HepG2 (cell line): ENCODE results near the gene STEAP1. TPM values are rescaled to one million over a fixed set of nuclear protein-coding genes. Genes with fewer than 3 reads are reported as not detected.

ENCODE experiments used
- ATAC-seq: fragments of 200-7000 bp; cut with Tn5 transposase; 3 replicates; pipeline ENCODE4 v1.9.1; 2020; ENCODE audit warnings: mild to moderate bottlenecking, moderate library complexity
- BruUV-seq: library from RNA; stranded (reverse); fragments of 400-500 nt; replicated peaks from 2 replicates; lab custom pipeline; 2021; lab: Mats Ljungman, UMichigan
- CTCF ChIA-PET: fragments of 300-600 bp; formaldehyde crosslinking; extraction: SDS; loops from one replicate; lab custom pipeline; 2021; ENCODE audit warnings: low total read pairs, inconsistent platforms, low intra/inter-chr PET ratio; lab: Yijun Ruan, JAX
- POLR2A ChIA-PET: fragments of 350-600 bp; sonication (Branson Sonifier 250); formaldehyde crosslinking; loops from one replicate; lab custom pipeline; 2020; ENCODE audit warnings: antibody characterized with exemption, inconsistent platforms; lab: Yijun Ruan, JAX
- DNase-seq: peaks from one replicate; pipeline ENCODE4 v3.0.0-alpha.2; 2015; ENCODE audit warnings: low spot score
- FAIRE-seq: peaks from 3 replicates; lab custom pipeline; 2011; peaks lifted over from hg19 to GRCh38; lab: Jason Lieb, UNC
- H2AFZ ChIP-seq: one replicate; pipeline ENCODE4 v1.6.1; 2011; ENCODE audit warnings: low read length, inconsistent platforms
- H3K27ac ChIP-seq: fragments of 300-600 bp; 3 replicates; pipeline ENCODE4 v1.8.0; 2011; ENCODE audit warnings: mixed run types, mild to moderate bottlenecking, mixed read lengths, low read length, inconsistent platforms; ENCODE audit not compliant: insufficient read depth; ENCODE audit errors: extremely low read length
- H3K27me3 ChIP-seq, 2 experiments: fragments of 200-600 bp in 1 of 2; 2 replicates in 1 of 2; 3 replicates in 1 of 2; pipeline versions ENCODE4 v1.6.0 to v1.8.0; 2011; ENCODE audit warnings: low read length in 2 of 2, mild to moderate bottlenecking in 2 of 2, moderate library complexity in 2 of 2, inconsistent platforms in 1 of 2; ENCODE audit not compliant: insufficient read depth in 2 of 2, control insufficient read depth in 1 of 2
- H3K36me3 ChIP-seq, 2 experiments: fragments of 200-600 bp in 1 of 2; replicated peaks in 1 of 2; 2 replicates in 1 of 2; 3 replicates in 1 of 2; pipeline versions ENCODE4 v1.5.1 to v1.8.0; 2011; ENCODE audit warnings: low read length in 2 of 2, inconsistent platforms in 1 of 2; ENCODE audit not compliant: insufficient read depth in 2 of 2, control insufficient read depth in 1 of 2
- H3K4me1 ChIP-seq: 2 replicates; pipeline ENCODE4 v1.5.1; 2012; ENCODE audit warnings: low read length, inconsistent platforms; ENCODE audit not compliant: insufficient read depth
- H3K4me2 ChIP-seq: 2 replicates; pipeline ENCODE4 v1.6.0; 2011; ENCODE audit warnings: low read depth, low read length, inconsistent platforms
- H3K4me3 ChIP-seq, 3 experiments: fragments of 200-600 bp in 1 of 3; sonication (generic), shearing (Covaris generic) in 1 of 3; replicated peaks in 1 of 3; 2 replicates each; pipeline ENCODE4 v1.5.1; 2011 to 2016; ENCODE audit warnings: low read length in 3 of 3, inconsistent platforms in 2 of 3, low read depth in 2 of 3, mild to moderate bottlenecking in 2 of 3, control low read depth in 1 of 3, mixed read lengths in 1 of 3; ENCODE audit not compliant: insufficient read depth in 1 of 3
- H3K79me2 ChIP-seq: one replicate; pipeline ENCODE4 v1.6.1; 2011; ENCODE audit warnings: low read length, inconsistent platforms; ENCODE audit not compliant: insufficient read depth
- H3K9ac ChIP-seq: 2 replicates; pipeline ENCODE4 v1.6.0; 2011; ENCODE audit warnings: mild to moderate bottlenecking, low read depth, low read length, inconsistent platforms; ENCODE audit not compliant: insufficient read depth
- H3K9me3 ChIP-seq: 2 replicates; pipeline ENCODE4 v1.5.1; 2012; ENCODE audit warnings: mild to moderate bottlenecking, low read length
- H4K20me1 ChIP-seq: 2 replicates; pipeline ENCODE4 v1.6.0; 2011; ENCODE audit warnings: inconsistent platforms, mild to moderate bottlenecking, low read length, moderate library complexity; ENCODE audit not compliant: insufficient read depth
- CSRNP1 ChIP-seq: sonication (generic); formaldehyde crosslinking; IDR thresholded peaks from 2 replicates; pipeline ENCODE4 v1.8.1; 2023; ENCODE audit warnings: mild to moderate bottlenecking, missing genetic modification reagents
- GPBP1L1 ChIP-seq: sonication (generic); formaldehyde crosslinking; IDR thresholded peaks from 2 replicates; pipeline ENCODE4 v1.5.0; 2020; ENCODE audit warnings: mild to moderate bottlenecking, missing genetic modification reagents
- HOXA3 ChIP-seq: sonication (generic); formaldehyde crosslinking; IDR thresholded peaks from 2 replicates; pipeline ENCODE4 v1.5.0; 2020; ENCODE audit warnings: missing genetic modification reagents
- LCORL ChIP-seq, 2 experiments: fragments of 450-650 bp in 1 of 2; sonication (generic) in 1 of 2; formaldehyde crosslinking in 1 of 2; IDR thresholded peaks; 2 replicates each; pipeline versions ENCODE4 v1.5.0 to v1.6.1; 2017 to 2020; ENCODE audit warnings: antibody characterized with exemption in 1 of 2, missing genetic modification reagents in 1 of 2
- NCOA1 ChIP-seq: sonication (generic); formaldehyde crosslinking; IDR thresholded peaks from 2 replicates; pipeline ENCODE4 v1.9.0; 2021; ENCODE audit warnings: missing genetic modification reagents
- NR3C1 ChIP-seq: sonication (generic); formaldehyde crosslinking; IDR thresholded peaks from 2 replicates; pipeline ENCODE4 v1.4.0; 2020; ENCODE audit warnings: missing genetic modification reagents
- RFX1 ChIP-seq: fragments of 450-650 bp; IDR thresholded peaks from 2 replicates; pipeline ENCODE4 v1.6.1; 2017
- RNF219 ChIP-seq: sonication (generic); formaldehyde crosslinking; IDR thresholded peaks from 2 replicates; pipeline ENCODE4 v1.5.0; 2020; ENCODE audit warnings: mild to moderate bottlenecking, missing genetic modification reagents
- SPEN ChIP-seq: sonication (generic); formaldehyde crosslinking; IDR thresholded peaks from 2 replicates; pipeline ENCODE4 v1.5.1; 2020; ENCODE audit warnings: low read depth, mild to moderate bottlenecking, missing genetic modification reagents
- ZC3H13 ChIP-seq: sonication (generic); formaldehyde crosslinking; IDR thresholded peaks from 2 replicates; pipeline ENCODE4 v1.8.1; 2023; ENCODE audit warnings: mild to moderate bottlenecking, missing genetic modification reagents, moderate library complexity
- ZFP1 ChIP-seq: IDR thresholded peaks from 2 replicates; pipeline ENCODE4 v1.6.1; 2016
- ZNF234 ChIP-seq: sonication (generic); formaldehyde crosslinking; conservative IDR thresholded peaks from 2 replicates; pipeline ENCODE4 v1.5.1; 2020; ENCODE audit warnings: mild to moderate bottlenecking, missing genetic modification reagents
- ZNF747 ChIP-seq: sonication (generic); formaldehyde crosslinking; IDR thresholded peaks from 2 replicates; pipeline ENCODE4 v1.8.1; 2023; ENCODE audit warnings: missing genetic modification reagents, mild to moderate bottlenecking, borderline replicate concordance
- WGBS: methylation state at CpG from one replicate; pipeline ENCODE4 v1.1.6; 2017; ENCODE audit warnings: low lambda C conversion rate; 5-methylcytosine and 5-hydroxymethylcytosine counted together
- in situ Hi-C: cut with HindIII; loops from 2 replicates; pipeline ENCODE4 v1.10.0; 2017; ENCODE audit warnings: low pct_unique_long_range_greater_than_20kb; ENCODE audit not compliant: extremely low pct_ligation_motif_present
- intact Hi-C: fragments of 100-400 bp; cut with micrococcal nuclease; formaldehyde crosslinking; loops from one replicate; pipeline ENCODE4 v1.10.0; 2022; ENCODE audit not compliant: unreplicated experiment
- polyA plus RNA-seq, 8 experiments: library from polyadenylated mRNA; depleted of rRNA in 3 of 8; stranded (reverse) in 7 of 8; unstranded in 1 of 8; fragments of >200 nt; fragmentation: Illumina TruSeq in 4 of 8; extraction: Trizol in 4 of 8; gene quantifications; 2 replicates each; pipeline versions ENCODE4 v1.2.1 to v1.2.3, GENCODE V29; 2011 to 2016; ENCODE audit warnings: low read depth in 4 of 8, missing spikeins in 1 of 8, mixed read lengths in 1 of 8; ENCODE audit not compliant: insufficient read depth in 1 of 8
- total RNA-seq, 5 experiments: library from RNA; depleted of rRNA; stranded (reverse); fragments of >200 nt; fragmentation: Illumina TruSeq; extraction: Trizol; gene quantifications; 2 replicates each; pipeline ENCODE4 v1.2.3, GENCODE V29; 2016; ENCODE audit warnings: low read depth in 1 of 5

Gene STEAP1
- total and polyA plus RNA-seq, 2 of the 13 experiments (the other 11 are each of a cell fraction or from before 2014, with no cell fraction given), result 23.2 to 24.2 TPM

GRCh38 chr7:90173127-90173844 is 19.0 kb downstream of the STEAP1 start:
- WGBS, result 35% methylated on average over 4 of the region's 4 CpGs
- Histone ChIP-seq H3K9me3 (no peaks in the 10 kb centered on the region), H3K4me1 (peaks cover 35% of the 10 kb centered on the region), H4K20me1 (no peaks in the 10 kb centered on the region), H3K27ac (peak overlapping the region; percentile 85), H3K27me3 (no peaks in the 10 kb centered on the region), H3K9ac (peak overlapping the region; percentile 47), H3K36me3 (no peaks in the 10 kb centered on the region), H3K4me3 (peak overlapping the region; percentile 29 to 49 (median 49); a peak in 5 of 6 replicates), H3K4me2 (peak overlapping the region; percentile 81), H3K79me2 (no peaks in the 10 kb centered on the region), H2AFZ (peak overlapping the region; percentile 48)
- DNase-seq, result peak; percentile 77
- BruUV-seq, result no TSS peak
- in situ Hi-C loops, result no loop called here
- peak; percentile 88 for FAIRE-seq
- ATAC-seq, result peak; percentile 98
- intact Hi-C loops, result loop anchor here (1.0 to 2.0 kb wide), 2 partner anchors 18 to 37 kb away; partner anchors contain the start of gene STEAP1
- POLR2A ChIA-PET, result interaction anchor here (0.9 to 3.6 kb wide), 11 partner anchors 10 to 234 kb away, joined by 3 to 65 read pairs (median 4); partner anchors contain the start of genes CLDN12, STEAP1 and STEAP2
- CTCF ChIA-PET, result no interaction called here
- TF ChIP-seq ZC3H13 (CRISPR knock-in tag) (no peak), GPBP1L1 (CRISPR knock-in tag) (no peak), ZNF747 (CRISPR knock-in tag) (no peak), LCORL (IDR thresholded peaks at IDR 0.05) (no peak), LCORL (CRISPR knock-in tag; IDR thresholded peaks at IDR 0.05) (0 out of 2 replicates have a peak, but pooled peaks have one; percentile 15), ZFP1 (CRISPR knock-in tag) (no peak), CSRNP1 (CRISPR knock-in tag) (no peak), NR3C1 (no peak), NCOA1 (no peak), RFX1 (no peak), ZNF234 (CRISPR knock-in tag) (no peak), SPEN (CRISPR knock-in tag) (no peak), HOXA3 (CRISPR knock-in tag) (no peak; the same call in 1 of the 2 replicates), RNF219 (CRISPR knock-in tag) (no peak)
